Activated T-cell treated with anti-CD3 and anti-CD28 coated beads for 48 hours (primary cell): ENCODE results near the gene PDPK1.

Experiments used
- DNase-seq: peaks from one replicate; pipeline ENCODE4 v3.0.0-alpha.2; 2020; ENCODE audit warnings: low read depth

PDPK1 gene

DNA sequence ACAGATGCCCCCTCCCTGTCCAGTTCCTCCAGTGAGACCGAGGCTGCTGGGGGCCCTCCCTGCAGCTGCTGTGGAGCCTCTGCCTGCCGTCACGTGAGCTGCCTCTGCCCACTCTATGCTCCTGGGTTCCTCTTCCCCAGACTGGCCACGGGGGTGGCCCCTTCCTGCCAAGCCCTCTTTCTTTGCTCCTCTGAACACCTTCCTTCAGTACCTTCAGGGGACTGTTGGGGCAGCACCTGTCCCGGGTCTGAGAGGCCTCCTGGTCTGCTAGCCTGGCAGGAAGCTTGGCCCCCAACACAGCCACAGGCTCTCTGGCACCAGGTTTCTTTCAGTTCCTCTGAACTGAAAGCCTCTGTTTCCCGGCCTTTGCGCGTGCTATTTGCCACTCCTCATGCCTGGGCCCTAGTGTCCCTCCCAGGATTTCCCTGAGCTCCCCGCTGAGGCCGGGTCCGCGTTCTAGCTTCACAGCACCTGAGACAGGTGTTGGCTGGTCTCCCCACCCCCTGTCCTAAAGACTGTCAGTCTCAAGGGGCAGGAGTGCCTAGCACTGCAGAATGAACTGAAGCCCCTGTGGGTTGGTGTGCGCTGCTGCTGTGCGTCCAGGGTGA lies 30.7 kb upstream of the PDPK1 start:
- no peak for DNase-seq

DNA sequence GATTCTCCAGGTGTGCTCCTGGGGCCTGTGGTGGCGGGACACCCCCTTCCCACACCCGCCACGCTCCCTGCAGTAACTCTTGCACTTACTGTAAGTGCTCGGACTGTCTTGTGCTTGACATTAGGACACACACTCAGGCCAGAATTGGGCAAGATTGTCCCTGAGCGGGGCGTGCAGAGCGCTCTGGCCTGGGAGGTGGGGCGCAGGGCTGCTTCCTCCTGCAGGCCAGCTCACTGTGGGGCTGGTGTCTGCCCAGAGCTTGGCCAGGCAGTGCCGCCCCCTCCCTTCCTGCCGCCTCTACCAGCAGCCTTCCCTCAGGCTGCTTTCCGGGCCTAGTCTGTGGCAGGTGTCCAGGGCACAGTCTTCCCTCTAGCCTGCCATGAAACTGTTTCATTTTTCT lies 30.2 kb upstream of the PDPK1 start:
- DNase-seq: no peak

DNA sequence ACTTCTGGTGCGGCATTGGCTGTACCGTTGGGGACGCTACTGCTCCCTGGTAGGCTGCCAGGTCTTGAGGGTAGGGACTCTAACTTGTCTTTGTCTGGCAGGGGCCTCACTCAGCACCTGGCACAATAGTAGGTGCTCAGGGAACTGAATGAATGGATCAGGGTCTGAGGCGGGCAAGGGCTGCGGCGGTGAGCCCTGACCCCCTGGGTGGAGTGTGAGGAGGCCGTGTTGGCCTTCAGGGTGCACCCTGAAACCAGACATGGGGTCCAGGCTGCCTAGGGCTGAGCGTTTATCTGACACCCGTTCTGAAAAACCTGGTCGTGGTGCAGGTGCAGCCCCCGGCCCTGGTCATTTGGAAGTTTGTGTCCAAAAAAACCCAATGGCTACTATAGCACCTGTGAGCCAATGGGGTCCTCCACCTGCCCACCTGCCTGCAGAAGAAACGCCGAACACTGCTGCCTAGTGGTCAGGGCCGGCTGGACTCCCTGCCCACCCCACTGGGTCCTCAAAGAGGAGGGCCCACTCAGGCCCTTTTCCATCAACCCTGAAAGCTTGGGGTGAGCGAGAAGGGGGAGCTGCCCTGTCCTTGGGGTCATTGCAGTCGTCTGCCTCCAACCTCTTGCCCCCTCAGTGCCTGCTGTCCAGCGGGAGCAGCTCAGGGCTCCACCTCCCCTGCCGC lies 29.0 kb upstream of the PDPK1 start:
- no peak for DNase-seq

DNA sequence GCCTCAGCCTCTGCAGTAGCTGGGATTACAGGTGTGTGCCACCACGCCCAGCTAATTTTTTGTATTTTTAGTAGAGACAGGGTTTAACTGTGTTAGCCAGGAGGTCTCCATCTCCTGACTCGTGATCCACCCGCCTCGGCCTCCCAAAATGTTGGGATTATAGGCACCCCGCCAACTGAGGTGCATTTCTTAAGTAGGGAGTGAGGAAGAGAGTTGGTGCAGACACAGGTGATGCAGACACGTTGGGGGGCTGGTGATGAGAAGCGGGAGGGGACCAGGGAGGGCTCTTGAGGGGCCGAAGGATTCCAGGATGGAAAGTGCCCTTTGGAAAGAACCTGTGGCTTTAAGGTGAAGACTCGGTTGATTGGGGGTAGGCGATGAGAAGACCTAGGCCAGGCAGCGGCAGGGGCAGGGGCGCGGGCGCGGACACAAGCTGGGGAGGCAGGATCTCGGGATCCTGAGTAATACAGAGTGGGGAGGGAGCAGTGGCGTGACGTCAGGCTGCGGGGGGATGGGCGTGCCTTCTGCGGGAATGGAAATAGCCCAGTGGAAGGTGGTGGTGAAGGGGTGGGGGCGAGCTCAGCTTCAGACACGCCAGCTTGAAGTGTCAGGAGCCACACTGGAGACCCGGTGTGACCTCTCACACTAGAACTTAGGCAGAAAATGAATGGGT lies 26.6 kb upstream of the PDPK1 start:
- no peak for DNase-seq

DNA sequence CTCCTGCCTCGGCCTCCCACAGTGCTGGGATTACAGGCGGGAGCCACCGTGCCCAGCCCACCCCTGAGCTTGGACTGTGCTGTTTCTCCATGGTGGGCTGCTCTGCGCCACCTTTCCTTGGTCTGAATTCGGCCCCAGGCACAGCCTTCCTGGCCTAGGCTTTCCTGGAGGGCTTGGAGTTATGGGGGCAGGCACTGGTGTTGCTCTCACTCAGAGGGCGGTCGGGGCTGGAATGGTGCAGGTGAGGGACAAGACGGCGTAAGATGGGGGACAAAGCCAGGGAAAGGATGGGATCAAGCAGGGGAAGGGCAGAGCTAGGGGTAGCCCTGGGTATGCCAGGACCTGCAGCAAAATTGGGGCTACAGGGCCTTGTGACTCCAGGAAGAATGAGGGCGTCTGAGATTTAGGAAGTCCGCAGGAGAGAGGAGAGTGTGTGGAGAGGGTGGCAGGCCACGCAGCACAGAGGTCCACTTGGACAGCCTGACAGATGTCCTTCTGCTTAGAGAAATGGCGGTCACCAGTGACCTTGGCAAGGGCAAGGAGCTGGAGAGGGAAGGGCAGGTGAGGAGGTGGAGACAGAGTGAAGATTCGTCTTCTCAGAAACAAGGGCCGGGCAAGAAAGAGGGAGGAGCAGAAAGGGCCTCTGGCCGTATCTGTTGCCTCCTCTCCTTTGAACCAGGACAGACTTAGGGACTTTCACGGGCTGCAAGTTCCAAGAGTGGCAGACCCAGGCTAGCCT lies 25.7 kb upstream of the PDPK1 start:
- DNase-seq: no peak

DNA sequence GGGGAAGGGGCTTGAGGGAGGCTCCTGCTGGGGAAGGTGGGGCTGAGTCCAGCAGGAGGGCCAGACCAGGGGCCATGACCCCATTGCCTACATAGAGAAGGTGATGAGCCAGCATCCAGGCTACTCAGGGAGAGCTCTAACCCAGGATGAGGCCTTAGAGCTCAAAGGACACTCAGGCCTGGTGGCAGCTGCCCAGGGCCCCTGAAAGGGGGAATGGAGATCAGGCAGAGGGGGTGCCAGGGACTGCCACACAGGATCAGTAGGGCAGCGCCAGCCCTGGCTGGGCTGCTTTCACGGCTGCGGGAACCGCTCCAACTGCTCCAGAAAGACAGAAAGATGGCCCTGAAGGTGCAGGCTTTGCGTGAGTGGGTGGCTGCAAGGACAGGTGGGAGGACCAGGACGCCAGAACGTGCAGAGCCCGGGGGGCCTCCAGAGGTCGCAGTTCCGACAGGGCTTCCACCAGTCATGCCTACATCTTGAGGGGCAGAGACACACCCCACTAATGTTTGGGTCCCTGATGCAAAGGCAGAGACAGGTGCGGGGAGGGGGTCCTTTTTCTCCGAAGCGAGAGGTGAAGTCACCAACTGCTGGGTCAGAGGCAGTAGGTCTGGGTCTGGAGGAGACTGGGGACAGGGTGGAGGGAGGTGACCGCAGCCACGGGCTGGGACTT lies 25.0 kb upstream of the PDPK1 start:
- no peak for DNase-seq

DNA sequence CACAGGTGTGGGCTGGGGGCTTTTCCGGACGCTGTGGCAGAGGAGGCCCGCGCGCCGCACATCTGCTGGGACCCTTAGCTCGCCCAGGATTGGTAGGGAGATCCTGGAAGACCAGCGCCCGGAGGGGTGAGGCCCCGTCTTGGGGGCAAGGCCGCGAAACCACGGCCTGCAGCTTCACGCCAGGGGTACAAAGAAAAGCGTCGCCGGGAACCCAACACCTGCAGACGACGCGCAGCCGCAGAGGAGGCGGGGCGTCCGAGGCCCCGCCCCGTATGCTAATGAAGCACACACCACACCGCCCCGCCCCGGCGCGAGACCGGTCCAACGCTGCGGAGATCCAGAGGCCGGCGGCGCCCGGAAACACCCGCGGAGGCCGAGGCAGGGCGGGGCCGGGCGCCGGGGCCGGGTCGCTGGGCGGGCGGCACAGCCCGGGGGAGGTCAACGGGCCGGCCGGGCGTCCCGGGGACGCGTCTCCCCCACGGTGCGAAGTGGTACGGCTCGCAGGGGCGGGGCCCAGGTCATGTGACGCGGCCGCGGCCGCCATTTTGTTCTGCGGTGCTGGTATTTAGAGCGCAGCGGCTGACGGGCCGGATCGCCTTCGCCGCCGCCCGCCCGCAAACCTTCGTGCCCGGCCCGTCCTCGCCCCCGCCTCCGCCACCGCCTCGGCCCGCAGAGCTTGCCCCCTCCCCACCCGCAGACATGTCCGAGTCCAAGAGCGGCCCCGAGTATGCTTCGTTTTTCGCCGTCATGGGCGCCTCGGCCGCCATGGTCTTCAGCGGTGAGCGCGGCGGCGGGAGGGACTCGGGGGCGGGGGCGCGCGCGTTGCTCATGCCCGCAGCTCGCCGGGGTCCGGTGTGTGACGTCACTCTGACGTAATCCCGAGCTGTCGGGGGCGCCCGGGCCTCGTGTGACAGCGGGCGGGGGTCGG lies 24.2 kb upstream of the PDPK1 start, which contains the start of gene ATP6V0C:
Gene ATP6V0C, plus strand, starts transcription at position 548 of the 928 bp plus-strand sequence. Its CDS starts 152 bp downstream, at position 700.
- peak; percentile 87 for DNase-seq

DNA sequence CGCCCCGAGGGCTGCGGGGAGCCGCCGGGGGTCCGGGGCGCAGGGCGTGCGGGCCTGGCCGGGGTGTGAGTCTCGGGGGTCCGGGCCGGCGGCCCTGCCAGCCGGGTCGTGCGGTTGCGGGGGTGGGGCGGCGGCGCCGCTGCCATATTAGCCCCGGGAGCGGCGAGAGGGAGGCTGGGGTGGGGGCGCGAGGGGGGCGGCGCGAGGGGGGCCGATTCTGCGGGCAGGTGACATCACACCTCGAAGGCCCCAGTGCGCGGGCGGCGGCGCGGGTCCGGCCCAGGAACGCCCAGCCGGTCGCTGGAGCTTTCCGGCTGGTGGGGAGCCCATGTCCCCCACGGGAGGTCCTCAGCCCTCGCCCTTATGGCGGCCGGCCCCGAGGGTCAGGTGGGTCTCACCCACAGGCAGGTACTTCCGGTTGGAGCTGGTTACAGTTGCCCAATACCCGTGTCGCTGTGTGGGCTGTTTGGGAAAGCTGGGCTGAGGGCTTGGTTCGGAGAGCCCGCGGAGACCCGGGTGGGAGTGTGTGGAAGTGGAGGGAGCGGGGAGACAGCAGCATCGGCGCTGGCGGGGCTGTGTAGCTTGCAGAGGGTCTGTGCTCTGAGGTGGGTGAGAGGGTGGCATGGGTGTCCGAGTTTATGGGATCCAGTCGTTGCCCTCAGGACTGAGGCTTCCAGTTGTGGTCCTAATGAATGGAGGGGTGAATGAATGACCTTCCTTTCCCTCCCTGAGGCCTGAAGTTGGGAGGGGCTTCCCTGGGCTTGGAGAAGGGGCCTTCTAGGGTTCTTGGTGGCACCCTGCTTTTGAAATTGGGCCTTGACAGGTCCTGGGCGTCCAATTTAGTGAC lies 23.3 kb upstream of the PDPK1 start:
- no peak for DNase-seq

DNA sequence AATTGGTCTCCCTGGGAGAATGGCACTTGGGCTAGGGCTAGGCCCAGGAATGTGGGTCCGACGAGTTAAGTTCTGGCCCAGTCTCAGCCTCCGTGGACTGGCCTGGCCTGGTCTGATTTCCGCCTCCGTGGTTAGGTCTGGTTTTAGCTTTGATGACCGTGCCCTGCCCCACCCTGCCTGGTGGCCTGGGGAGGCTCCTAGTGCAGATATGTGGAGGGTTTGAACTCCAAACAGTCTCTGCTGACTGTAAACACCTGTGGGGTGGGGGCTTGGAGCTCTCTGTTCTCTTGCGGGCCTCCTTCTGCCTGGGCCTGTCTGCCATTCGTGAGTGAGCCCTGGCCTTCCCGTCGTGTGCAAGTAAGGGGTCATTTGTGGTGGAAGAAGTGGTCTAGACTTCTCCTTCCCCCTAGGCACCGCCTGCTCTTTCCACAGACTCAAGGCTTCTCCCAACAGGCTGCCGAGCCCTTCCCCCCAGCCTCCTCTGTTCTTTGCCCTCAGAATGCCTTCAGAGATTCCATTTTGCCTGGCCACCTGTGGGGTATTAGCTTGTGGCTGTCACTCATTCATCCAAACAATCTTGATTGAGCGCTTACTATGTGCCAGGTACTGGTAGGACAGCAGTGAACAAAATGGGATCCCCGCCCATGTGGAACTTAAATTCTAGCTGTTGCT lies 22.5 kb upstream of the PDPK1 start:
- no peak for DNase-seq

DNA sequence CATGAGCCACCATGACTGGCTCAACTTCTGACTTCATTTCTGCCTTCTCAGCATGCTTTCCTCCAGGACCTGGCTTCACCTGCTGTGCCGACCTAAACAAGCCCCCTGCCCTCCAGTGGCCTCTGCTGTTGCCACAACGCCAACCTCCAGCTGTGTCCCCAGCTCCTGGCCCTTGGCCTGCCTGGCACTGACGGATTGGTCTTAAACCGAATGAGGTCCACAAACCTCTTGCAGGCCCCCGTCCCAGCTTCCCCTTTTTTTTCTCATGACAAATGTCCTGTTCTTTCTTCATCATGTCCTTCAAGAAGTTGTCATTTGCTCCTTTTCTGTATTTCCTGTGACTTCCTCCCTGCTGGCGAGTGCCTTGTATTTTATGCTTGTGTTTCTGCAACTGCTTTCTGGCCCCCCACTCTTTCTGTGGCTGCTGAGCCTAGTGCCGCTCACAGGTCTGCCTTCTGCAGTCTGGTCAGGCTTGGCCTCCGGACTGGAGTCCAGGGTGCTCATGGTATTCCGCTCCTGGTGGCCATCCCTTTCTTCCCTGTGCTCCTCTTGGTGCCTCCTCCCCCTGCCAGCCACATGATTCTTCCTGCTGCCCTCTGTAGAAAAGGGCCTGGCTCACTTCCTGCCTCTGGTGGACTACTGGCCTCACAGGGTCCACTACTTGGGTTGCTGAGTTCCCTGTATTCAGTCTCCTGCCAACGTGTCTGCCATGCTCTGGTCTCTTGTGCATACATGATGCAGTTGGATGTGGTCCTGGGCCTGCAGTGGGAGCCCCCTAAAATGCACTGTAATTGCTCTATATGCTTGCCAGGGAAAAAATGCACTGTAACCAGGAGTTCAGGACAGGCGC lies 21.2 kb upstream of the PDPK1 start:
- DNase-seq: no peak

DNA sequence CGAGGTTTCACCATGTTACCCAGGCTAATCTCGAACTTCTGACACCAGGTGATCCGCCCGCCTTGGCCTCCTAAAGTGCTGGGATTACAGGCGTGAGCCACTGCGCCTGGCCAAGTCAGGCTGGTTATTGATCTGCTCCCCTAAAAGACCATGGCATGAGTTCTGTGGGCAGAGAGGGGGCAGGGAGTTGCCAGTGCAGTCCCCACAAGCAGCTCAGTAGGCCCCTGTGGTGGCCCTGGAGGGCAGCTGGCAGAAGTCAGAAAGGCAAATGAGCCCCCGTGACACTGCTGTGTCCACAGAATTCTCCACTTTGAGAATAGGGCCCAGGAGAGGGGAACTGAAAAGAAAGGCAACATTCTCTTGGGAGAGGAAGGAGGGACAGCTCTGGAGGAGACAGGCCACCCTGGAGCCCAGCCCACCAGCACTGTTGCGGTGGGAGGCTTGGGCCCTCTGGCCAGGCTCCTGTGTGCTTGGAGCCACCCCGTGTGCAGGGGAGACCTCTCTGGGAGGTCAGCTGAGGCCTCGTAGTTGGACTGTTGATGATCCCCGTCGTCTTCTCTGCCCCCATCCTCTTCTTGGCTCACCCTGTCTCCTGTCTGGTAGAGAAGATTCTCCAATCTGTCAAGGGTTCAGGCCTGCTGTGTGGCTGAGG lies 19.7 kb upstream of the PDPK1 start:
- no peak for DNase-seq

DNA sequence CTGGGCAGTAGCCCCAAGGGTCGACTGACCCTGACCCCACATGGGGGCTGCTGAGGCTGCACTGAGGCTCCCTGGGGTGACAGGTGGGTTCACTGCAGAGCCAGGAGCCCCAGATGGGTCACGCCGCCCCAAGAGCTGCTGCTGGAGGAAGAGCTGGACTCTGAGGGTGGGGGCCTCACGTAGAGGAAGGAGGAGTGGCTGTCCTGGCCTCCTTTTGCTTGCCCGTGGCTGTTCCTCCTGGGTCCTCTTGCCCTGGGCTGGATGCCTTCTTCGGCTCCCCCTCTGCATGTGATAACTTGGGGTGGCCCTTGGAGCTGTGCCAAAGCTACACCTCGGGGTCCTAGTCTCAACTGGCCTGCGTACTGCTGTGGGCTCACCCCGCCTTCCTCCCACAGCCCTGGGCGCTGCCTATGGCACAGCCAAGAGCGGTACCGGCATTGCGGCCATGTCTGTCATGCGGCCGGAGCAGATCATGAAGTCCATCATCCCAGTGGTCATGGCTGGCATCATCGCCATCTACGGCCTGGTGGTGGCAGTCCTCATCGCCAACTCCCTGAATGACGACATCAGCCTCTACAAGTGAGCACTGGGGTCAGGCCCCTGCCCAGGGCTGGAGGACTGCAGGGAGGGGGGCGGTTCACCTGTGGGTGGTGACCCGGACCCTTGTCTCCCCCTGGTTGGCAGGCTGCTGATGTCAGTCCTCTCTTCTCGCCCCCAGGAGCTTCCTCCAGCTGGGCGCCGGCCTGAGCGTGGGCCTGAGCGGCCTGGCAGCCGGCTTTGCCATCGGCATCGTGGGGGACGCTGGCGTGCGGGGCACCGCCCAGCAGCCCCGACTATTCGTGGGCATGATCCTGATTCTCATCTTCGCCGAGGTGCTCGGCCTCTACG lies 18.8 kb upstream of the PDPK1 start:
- DNase-seq: no peak

DNA sequence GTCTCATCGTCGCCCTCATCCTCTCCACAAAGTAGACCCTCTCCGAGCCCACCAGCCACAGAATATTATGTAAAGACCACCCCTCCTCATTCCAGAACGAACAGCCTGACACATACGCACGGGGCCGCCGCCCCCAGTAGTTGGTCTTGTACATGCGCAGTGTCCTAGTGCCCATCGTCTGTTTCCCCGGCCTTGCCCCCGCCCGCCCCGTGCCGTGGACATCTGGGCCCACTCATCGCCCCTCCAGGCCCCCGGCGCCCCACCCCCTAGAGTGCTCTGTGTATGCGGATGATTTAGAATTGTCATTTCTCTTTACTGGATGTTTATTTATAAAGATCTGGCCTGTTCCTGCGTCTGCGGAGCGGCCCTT lies 18.1 kb upstream of the PDPK1 start:
- no peak for DNase-seq

DNA sequence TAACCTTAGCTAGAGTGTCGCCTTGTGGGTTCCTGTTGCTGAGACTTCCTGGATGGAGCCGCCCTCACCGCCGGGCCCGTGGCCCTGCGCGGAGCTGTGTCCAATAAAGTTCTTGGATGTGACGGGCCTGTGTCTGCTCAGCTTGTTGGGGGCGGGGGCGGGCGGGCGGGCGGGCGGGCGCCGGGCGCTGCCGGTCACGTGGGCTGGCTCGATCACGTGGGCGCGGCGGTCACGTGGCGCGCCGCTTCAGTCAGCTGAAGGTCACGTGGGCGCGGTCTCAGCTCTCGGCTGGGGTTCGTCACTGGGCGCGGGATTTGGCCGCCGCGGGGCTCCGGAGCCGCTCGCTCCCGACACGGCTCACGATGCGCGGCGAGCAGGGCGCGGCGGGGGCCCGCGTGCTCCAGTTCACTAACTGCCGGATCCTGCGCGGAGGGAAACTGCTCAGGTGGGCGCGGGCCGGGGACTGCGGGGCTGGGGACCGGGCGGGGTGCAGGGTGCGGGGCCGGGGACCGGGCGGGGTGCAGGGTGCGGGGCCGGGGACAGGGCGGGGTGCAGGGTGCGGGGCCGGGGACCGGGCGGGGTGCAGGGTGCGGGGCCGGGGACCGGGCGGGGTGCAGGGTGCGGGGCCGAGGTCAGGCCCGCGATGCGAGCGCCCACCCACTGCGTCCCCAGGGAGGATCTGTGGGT lies 17.6 kb upstream of the PDPK1 start, which contains the start of gene AMDHD2:
Gene AMDHD2, plus strand, starts transcription at position 275 of the 687 bp plus-strand sequence. Its CDS starts 88 bp downstream, at position 363.
- DNase-seq: peak; percentile 88

DNA sequence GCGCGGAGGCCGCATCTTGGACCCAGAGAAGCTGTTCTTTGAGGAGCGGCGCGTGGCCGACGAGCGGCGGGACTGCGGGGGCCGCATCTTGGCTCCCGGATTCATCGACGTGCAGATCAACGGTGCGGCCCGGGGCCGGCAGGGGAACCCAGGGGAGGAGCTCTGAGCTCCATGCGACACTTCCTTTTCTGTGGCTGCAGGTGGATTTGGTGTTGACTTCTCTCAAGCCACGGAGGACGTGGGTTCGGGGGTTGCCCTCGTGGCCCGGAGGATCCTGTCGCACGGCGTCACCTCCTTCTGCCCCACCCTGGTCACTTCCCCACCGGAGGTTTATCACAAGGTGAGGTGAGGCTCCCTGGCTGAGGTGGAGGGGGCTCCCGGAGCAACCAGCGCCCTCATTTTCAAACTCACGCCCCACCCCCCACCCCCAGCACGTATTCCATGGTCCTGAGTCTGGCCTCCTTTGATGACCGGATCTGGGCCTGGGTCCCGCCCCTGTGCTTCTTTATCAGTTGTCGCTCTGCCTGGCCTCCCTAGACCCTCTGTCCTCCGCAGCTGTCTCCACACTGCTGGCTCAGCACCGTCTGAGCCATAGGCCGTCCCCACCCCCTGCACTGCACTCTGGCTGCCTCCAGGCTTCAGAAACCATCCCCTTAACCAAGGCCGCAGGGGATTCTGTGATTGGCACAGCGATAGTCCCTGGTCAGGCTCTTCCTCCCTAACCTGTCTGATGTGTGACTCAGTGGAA lies 16.9 kb upstream of the PDPK1 start:
- DNase-seq: peak; percentile 37
